Calu3 (cell line): ENCODE results near the gene SLC7A1. TPM values are rescaled to one million over a fixed set of nuclear protein-coding genes. Genes with fewer than 3 reads are reported as not detected.

Experiments
- BruUV-seq: library from RNA; stranded (reverse); fragments of 400-500 nt; replicated peaks from 2 replicates; lab custom pipeline; 2021; lab: Mats Ljungman, UMichigan
- CTCF ChIA-PET: fragments of 300-600 bp; sonication (Branson Sonifier 250); formaldehyde crosslinking; loops from one replicate; lab custom pipeline; 2022; ENCODE audit warnings: antibody characterized with exemption; lab: Charles Lee
- DNase-seq: peaks from one replicate; pipeline ENCODE4 v3.0.0; 2022
- H3K27ac Mint-ChIP-seq: one replicate; pipeline ENCODE4 v1.8.0; 2022; ENCODE audit warnings: mixed read lengths; ENCODE audit not compliant: unreplicated experiment
- H3K27me3 Mint-ChIP-seq: one replicate; pipeline ENCODE4 v1.8.0; 2022; ENCODE audit warnings: mixed read lengths; ENCODE audit not compliant: unreplicated experiment
- H3K36me3 Mint-ChIP-seq: one replicate; pipeline ENCODE4 v1.8.0; 2022; ENCODE audit warnings: mild to moderate bottlenecking, moderate library complexity, mixed read lengths; ENCODE audit not compliant: insufficient read depth, unreplicated experiment
- H3K4me1 Mint-ChIP-seq: one replicate; pipeline ENCODE4 v1.8.0; 2022; ENCODE audit warnings: mild to moderate bottlenecking, low read depth, mixed read lengths; ENCODE audit not compliant: unreplicated experiment
- H3K4me3 Mint-ChIP-seq: one replicate; pipeline ENCODE4 v1.8.0; 2022; ENCODE audit warnings: mild to moderate bottlenecking, low read depth, moderate library complexity, mixed read lengths; ENCODE audit not compliant: unreplicated experiment
- H3K9me3 Mint-ChIP-seq: one replicate; pipeline ENCODE4 v1.8.0; 2022; ENCODE audit warnings: low read depth, mixed read lengths; ENCODE audit not compliant: unreplicated experiment
- intact Hi-C: fragments of 100-400 bp; cut with micrococcal nuclease; formaldehyde crosslinking; loops from one replicate; pipeline ENCODE4 v1.10.0; 2022; ENCODE audit not compliant: unreplicated experiment
- total RNA-seq: library from RNA; stranded (reverse); gene quantifications from 2 replicates; pipeline ENCODE4 v1.2.3, GENCODE V29; 2022
- TF ChIP-seq, protein P1 (sequence below): fragments of 200-600 bp; IDR thresholded peaks from one replicate; pipeline ENCODE4 v1.8.0; 2022; ENCODE audit warnings: antibody characterized with exemption; ENCODE audit not compliant: unreplicated experiment

The SLC7A1 gene
- total RNA-seq, 1 experiment from 2014 or later = 86.6 TPM

DNA sequence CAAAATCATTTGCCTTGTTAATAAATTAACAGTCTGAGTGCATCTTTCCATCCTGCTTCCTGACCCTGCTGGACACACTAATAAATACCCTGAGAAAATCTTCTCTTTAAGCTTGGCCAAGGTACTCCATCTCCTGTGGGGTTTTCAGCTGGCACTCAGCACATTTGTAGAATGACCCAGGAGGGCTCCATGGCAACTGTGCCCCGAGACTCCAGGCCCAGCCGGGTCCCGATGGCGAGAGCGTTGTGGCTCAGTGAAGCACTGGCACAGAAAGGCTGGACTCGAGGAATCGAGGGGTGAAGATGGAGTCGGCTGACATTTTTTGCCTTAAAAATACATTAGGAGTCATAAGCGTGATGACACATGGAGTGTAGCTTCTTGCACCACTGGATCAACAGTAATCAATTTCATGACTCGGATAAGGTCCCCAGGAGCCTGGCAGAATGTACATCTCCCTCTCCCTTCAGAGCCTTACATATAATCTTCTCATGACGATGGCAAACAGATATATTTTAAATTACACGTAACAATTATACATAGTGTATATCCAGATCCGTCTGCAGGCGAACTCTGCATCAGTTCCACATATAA lies 85.4 kb downstream of the SLC7A1 start:
- BruUV-seq = no TSS peak
- Mint-ChIP-seq H3K4me3 (no peak overlapping the region), H3K27ac (no peak overlapping the region), H3K9me3 (no peaks in the 10 kb centered on the region), H3K36me3 (peaks cover 62% of the 10 kb centered on the region), H3K27me3 (no peaks in the 10 kb centered on the region), H3K4me1 (no peaks in the 10 kb centered on the region)
- CTCF ChIA-PET = no interaction called here
- TF ChIP-seq, protein P1, sequence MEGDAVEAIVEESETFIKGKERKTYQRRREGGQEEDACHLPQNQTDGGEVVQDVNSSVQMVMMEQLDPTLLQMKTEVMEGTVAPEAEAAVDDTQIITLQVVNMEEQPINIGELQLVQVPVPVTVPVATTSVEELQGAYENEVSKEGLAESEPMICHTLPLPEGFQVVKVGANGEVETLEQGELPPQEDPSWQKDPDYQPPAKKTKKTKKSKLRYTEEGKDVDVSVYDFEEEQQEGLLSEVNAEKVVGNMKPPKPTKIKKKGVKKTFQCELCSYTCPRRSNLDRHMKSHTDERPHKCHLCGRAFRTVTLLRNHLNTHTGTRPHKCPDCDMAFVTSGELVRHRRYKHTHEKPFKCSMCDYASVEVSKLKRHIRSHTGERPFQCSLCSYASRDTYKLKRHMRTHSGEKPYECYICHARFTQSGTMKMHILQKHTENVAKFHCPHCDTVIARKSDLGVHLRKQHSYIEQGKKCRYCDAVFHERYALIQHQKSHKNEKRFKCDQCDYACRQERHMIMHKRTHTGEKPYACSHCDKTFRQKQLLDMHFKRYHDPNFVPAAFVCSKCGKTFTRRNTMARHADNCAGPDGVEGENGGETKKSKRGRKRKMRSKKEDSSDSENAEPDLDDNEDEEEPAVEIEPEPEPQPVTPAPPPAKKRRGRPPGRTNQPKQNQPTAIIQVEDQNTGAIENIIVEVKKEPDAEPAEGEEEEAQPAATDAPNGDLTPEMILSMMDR = no peak
- intact Hi-C loops = loop anchor here (2.0 to 5.0 kb wide), 2 partner anchors 199 to 602 kb away; no protein-coding TSS in a partner anchor
- no peak for DNase-seq

DNA sequence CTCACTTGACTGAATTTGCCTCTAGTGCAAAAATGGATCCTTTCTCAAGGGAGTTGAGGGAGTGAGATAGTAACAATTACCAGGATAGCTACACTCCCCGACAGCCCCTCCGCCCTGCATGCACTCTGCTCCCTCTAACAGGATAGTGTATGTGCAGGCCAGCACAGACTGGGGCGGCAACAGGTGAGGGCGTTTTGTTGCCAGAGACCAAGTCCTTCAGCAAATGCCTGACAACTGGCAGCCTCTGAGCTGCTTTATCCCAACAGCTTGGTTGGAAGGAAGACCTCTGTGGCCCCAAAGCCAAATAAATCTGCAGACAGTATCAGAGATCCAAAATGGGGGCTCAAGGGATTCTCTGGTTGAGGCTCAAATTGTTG lies 86.6 kb downstream of the SLC7A1 start:
- Mint-ChIP-seq H3K36me3 (peaks cover 60% of the 10 kb centered on the region), H3K4me3 (no peak overlapping the region), H3K9me3 (no peaks in the 10 kb centered on the region), H3K27ac (no peak overlapping the region), H3K27me3 (no peaks in the 10 kb centered on the region), H3K4me1 (no peaks in the 10 kb centered on the region)
- CTCF ChIA-PET = interaction anchor here (1.4 kb wide), 1 partner anchor 199 kb away, joined by 7 read pairs; no protein-coding TSS in a partner anchor
- intact Hi-C loops = loop anchor here (2.0 to 5.0 kb wide), 2 partner anchors 200 to 603 kb away; no protein-coding TSS in a partner anchor
- TF ChIP-seq, protein P1 = no peak
- DNase-seq = no peak
- BruUV-seq = no TSS peak

DNA sequence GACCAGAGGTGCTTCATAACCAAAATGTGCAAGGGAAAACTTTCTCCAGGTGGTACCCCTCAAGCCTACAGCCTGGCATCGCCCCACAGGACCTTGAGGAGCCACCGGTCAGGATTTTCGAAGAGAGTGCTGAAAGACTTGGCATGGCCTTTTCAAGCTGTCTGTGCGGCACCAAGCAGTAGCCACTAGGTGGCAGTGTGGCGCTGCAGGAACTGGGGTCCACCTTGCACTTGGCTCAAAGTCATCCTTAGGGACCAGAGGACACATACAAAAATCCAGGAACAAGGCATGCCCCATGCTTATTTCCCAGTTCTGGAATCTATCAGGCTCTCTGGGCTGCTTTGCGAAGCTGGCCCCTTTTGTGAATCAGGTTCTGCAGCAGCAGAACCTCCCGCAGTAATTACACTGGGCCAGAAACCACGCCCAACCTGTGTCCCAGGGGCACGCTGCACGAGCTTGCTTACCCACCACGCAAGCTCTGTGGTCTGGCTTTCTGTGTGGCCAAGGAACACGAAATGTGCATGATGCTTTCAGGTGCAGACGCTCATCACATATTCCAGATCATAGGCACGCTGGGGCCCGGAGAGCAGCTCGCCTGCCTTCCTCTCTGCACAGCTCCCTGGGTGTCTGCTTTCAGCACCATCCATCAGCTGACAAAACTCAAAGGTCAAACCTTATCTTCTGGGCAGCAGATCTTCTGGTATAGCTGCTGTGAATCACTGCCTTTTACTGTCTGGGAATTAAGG lies 87.2 kb downstream of the SLC7A1 start:
- Mint-ChIP-seq H3K4me1 (no peaks in the 10 kb centered on the region), H3K36me3 (peaks cover 56% of the 10 kb centered on the region), H3K4me3 (no peak overlapping the region), H3K27me3 (no peaks in the 10 kb centered on the region), H3K27ac (no peak overlapping the region), H3K9me3 (no peaks in the 10 kb centered on the region)
- CTCF ChIA-PET = interaction anchor here (1.4 to 1.6 kb wide), 2 partner anchors 200 to 205 kb away, joined by 3 to 7 read pairs; no protein-coding TSS in a partner anchor
- TF ChIP-seq, protein P1 = peak; percentile 79
- BruUV-seq = no TSS peak
- DNase-seq = peak; percentile 75
- intact Hi-C loops = loop anchor here (2.0 to 5.0 kb wide), 2 partner anchors 200 to 604 kb away; no protein-coding TSS in a partner anchor

DNA sequence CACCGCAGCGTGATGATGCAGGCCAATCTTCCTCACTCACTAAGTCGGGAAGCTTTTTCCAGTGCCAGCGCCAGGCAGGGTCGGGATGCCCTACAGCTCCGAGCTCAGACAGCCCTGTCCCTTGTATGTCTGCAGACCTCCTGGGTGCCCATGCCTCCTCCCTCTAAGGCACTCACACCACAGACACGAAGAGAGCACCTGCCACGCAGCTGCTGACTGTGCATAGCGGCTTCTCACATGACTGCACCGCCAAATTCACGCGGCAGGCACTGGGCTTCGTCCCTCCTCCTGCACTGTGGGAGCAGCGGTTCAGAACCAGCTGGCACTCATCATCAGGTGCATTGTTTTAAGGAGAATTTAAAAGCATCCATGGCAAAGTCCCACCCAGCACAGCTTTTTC lies 88.1 kb downstream of the SLC7A1 start:
- no peaks in the 10 kb centered on the region for H3K4me1 Mint-ChIP-seq
- CTCF ChIA-PET = interaction anchor here (1.6 kb wide), 1 partner anchor 206 kb away, joined by 3 read pairs; no protein-coding TSS in a partner anchor

More for the DNA sequence above, 88.1 kb downstream of the SLC7A1 start:
- intact Hi-C loops = loop anchor here (5.0 kb wide), 1 partner anchor 605 kb away; no protein-coding TSS in a partner anchor
- DNase-seq = no peak
- H3K27ac Mint-ChIP-seq = no peak overlapping the region
- TF ChIP-seq, protein P1 = no peak
- no TSS peak for BruUV-seq
- H3K36me3 Mint-ChIP-seq = peaks cover 46% of the 10 kb centered on the region
- H3K4me3 Mint-ChIP-seq = no peak overlapping the region
- H3K27me3 Mint-ChIP-seq = peaks cover under 1% of the 10 kb centered on the region
- no peaks in the 10 kb centered on the region for H3K9me3 Mint-ChIP-seq
